ENCODE measurements around the gene LRRC74B.
"Not testable (repeated sequence)": the region's sequence is repeated elsewhere in the genome, so short reads cannot be mapped to it uniquely, and the experiment has no call there.

Gene LRRC74B

DNA sequence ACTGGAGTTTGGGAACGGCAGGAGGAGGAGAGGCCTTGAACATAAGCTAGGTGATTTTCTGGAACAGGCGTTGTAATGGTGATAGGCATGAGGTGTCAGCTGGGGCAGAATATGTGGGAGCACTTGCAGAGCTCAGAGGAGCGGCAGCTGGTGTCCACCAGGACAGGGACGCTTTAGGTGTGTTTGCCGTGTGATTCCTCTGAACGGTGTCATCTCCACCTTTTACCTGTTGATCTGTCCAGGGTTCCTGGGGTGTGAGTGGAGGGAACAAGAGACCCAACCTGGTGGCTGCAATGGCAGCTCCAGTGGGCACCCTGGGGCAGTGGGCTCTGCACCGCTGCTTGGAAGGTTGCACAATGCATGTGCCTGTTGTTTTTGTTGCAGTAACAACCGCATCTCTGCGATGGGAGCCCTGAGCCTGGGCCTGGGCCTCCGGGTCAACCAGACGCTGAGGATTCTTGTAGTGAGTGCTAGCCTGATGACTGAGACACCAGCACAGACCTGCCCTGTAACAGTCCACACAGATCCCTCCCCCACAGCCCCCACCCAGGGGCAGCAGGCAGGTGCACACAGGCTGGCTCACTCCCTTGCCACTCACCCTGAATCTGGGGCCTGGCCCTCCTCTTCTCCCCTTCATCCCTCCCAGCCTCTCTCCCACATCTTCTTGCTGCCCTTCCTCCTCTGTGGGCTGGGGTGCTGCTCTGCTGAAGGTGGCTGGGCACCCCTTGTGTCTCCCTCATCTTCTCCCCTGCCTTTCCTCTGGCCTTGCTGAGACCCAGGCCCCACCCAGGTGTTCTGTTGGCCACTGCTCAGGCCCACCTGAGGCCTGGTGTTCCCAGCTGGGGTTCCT, 9.2 kb downstream of the LRRC74B start:
- DNase-seq = no peak

DNA sequence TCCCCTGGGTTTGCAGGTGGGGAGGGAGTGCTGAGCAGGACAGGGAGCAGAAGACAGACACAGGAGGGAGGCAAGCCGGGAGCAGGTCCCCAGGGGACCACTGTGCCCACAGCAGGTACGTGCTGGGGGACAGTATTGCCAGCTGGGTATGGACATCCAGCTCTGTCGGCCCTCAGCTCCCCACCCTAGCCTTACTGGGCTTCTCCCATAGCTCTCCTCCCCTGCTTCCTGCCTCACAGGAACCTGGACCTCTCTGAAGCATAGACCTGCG, 9.8 kb downstream of the LRRC74B start:
- DNase-seq = no peak

DNA sequence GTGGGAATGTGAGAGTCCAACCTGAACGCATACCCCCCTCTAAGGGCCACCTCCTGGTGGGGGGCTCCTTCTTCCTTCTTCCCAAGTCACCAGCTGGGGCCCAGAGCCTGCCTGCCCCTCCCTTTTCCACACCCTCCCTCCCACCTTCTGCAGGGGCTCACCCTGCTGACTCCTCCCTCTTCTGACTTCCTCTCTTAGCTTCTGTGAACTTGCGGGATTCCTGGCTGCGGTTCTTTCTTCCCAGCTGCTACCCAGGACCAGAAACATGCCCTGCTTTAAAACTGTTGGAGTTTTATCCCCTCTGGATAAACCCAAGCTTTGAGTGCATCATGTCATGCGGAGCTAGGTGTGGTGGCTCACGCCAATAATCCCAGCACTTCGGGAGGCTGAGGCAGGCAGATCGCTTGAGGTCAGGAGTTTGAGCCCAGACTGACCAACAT, 10.2 kb downstream of the LRRC74B start:
- no peak for DNase-seq

DNA sequence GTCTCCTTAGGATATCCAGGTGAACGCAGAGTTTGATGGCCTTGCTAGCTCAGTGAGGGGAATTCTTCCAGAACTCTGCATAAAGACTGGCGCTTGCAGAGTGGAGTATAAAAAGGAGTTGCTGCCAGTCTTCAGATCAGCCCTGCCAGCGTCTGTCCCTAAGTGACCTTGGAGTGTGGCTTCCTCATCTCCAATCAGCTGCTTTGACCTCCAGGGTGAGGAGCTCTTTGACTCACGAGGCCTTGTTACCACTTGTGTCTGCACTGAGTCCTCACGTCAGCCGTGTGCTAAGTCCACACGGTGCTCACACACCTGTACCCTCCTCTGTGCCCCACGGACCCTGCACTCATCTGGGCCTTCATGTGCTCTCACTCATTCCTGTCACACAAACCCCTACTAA, 14.6 kb downstream of the LRRC74B start:
- not testable (repeated sequence) for DNase-seq

DNA sequence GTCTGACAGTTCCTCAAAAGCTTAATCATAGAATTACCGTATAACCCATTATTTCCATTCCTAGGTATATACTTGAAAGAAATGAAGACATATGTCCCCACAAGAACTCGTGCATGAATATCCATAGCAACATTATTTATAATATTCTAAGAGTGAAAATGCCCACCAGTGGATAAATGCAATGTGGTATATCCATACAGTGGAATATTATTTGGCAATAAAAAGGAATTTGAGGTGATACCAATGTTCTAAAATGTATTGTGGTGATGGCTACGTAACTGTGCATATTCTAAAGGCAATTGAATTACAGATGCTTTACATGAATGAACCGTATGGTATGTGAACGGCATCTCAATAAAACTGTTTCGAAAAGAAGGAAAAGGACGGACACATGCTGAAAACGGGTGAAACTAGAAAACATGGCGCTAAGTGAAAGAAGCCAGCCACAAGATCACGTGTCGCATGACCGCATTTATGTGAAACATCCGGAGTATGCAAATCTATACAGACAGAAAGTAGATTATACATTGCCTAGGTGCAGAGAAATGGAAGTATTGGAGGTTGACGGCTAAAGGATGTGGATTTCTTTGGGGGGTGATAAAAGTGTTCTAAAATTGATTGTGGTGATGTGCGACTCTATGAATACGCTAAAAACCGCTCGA, 16.0 kb downstream of the LRRC74B start:
- not testable (repeated sequence) for DNase-seq

DNA sequence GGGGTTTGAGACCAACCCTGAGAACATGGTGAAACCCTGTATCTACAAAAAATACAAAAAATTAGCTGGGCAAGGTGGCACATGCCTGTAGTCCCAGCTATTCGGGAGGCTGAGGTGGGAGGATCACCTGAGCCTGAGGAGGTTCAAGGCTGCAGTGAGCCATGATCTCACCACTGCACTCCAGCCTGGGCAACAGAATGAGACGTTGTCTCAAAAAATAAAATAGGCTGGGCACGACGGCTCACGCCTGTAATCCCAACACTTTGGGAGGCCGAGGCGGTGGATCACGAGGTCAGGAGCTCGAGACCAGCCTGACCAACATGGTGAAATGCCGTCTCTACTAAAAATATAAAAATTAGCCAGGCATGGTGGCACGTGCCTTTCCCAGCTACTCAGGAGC, 18.7 kb downstream of the LRRC74B start:
- not testable (repeated sequence) for DNase-seq

DNA sequence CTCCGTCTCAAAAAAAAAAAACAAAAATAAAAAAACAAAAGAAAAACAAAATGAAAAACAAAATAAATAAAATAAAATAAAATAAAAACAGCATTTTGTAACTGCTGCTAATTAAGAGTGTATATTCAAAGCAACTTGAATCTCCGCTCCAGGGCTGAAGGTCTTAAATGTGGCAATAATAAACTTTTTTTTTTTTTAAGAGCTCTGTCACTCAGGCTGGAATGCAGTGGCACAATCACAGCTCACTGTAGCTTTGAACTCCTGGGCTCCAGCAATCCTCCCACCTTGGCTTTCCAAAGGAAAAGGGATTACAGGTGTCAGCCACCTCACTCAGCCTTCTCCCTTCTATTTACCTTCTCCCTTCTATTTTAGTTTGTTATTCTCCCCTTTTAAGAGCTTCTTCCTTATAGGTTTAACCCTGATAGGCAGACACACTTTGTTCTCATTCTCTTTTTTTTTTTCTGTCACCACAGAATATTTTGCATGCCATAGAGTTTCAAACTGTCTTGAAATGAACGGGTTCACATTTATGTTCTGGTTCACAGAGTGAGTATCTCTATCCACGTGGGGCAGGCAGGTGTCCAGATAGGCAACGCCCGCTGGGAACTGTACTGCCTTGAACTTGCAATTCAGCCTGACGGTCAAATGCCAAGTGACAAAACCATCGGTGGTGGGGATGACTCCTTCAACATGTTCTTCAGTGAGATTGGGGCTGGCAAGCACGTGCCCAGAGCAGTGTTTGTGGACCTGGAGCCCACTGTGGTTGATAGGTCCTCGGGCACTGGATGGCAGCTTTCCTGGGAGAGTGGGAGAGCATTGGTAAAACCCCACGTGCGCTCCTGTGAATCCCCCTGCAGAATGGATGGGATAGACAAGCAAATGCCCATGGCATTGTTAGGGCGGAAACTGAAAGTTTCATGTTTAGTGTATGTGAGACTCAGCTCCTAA, 19.4 kb downstream of the LRRC74B start:
- no peak for DNase-seq

DNA sequence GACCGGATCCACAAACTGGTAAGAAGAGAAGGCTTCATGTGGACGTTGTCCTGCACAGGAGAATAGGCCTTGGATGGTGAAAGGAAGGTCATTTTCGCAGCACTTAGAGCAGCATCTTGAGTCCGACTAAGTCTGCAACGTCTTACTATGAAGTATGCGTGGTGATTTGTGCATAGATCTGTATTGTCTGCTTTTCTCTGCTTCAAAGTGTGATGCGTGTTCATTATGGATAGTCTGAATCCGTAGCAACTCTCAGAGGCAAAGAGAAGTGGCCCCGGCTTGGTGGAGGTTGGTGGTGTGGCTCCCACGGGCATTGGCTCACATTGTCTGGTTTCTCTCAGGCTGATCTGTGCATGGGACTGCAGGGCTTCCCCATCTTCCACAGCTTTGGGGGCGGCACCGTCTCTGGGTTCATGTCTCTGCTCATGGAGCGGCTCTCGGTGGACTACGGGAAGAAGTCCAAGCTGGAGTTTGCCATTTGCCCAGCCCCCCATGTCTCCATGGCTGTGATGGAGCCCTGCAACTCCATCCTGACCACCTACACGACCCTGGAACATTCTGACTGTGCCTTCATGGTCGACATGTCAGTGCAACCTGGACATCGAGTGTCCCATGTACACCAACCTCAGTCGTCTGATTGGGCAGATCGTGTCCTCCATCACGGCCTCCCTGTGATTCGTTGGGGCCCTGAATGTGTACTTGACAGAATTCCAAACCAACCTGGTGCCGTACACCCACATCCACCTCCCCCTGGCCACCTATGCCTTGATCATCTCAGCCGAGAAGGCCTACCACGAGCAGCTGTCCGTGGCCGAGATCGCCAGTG, 21.5 kb downstream of the LRRC74B start:
- DNase-seq = no peak

DNA sequence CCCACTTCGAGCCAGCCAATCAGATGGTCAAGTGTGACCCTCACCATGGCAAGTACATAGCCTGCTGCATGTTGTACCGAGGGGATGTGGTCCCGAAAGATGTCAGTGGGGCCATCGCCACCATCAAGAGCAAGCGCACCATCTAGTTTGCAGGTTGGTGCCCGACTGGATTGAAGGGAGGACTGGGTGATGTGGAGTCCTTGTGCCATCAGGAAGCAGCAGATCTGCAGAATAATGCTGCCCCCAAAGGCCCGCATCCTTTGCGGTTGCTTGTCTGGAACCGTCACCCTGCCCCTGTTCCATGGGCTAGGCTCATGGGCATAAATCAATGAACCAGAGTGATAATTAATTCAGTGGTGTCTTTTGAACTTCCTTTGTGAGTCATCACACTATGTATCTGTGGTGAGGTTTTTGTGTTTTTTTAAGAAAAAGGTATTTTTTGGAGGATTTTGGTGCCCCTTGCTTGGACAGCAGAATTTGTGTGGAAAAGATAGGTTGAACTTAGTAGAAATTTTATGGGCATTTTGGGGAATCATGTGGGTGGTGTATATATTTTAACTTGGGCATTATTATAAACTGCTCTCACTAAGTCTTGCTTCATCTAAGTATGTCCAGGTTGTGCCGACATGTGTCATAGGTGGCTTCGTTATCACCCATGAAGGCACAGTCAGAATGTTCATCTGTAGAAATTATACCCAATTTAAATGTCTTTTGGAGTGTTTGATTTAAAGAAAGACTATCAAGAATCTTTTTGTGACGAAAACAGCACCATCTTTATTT, 22.3 kb downstream of the LRRC74B start:
- no peak for DNase-seq

DNA sequence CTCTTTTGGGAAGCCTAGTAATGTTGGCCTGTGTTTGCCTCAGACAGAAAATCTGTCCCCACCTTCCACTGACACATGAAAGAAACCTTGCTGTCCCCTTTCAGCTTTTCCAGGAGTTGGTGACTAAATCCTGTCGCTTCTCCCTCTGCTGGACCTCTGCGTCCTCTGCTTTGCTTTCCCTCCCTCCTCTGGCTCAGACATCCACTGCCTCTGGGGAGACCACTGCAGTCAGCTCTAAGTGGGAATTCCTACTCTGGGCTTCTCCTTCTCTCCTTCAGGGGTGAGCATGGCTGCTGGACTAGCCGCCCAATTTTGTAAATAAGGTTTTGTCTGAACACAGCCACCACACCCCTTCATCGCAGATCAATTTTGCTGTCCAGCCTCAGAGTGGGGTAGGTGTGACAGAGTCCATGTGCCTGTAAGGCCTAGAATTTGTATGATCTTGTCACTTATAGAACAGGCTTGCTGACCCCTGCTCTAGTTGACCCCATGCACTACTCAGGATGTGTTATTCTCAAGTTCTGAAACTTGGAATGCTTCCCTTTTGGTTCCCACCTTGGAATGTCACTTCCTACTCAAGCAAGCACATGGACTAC, 23.0 kb downstream of the LRRC74B start:
- DNase-seq = no peak

DNA sequence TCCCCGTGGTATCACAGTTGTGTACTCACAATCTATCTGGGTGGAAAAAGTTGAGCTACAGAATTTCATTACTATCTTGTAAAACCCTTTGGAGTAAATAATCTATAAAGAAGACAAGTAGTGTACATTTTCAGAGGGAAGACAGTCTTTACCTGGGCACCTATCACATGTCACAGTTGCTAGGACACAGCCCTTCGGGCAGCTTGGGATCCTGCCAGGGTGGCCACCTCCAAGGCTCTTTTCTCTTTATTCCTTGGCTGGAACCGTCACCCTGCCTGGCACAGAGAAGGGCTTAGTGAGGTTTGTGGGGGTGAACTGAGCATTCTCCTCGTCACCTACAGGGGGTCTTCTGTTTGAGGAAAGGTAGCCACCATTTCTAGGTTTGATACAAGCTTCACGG, 23.6 kb downstream of the LRRC74B start:
- no peak for DNase-seq

DNA sequence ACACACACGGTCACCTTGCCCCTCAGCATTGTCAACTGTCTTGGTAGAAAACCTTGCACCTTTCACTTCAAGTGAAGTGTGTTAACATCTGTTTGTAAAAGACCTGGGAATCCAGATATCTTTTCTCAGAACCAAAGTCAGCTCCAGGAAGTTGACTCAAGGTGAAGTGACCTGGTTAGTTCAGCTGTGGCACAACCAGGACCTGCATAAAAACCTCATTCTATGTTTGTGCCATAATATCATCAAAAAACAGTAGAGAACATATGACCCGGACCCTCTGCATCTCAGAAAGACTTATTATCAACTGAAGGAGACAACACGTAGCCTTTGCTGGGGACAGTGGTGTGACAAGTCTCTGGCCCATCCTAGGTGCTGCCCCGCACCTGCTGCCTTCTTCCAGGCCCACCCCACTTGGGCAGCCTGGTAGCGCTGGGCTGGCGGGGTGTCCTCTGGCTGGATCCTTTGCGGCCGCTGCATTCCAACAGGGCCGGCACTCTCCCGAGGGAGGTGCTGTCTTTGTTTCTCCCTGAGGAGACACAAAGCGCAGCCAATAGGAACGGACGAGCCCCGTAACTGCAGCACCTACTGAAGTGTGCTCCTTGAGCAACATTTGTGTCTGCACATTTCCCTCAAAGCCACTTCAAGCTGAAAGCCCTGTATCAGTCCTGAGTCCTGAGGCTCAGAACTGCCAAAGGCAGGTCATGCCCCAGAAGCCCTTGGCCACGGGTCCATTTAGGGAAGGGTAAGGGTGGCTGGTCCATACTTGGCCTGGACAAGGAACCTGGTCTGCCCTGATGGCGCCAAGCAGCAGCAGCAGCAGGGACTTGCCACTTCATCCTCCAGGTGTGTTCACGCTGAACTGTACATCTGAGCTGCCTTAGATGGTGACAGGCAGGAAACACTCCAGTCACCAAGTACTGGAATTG, 25.2 kb downstream of the LRRC74B start:
- no peak for DNase-seq

DNA sequence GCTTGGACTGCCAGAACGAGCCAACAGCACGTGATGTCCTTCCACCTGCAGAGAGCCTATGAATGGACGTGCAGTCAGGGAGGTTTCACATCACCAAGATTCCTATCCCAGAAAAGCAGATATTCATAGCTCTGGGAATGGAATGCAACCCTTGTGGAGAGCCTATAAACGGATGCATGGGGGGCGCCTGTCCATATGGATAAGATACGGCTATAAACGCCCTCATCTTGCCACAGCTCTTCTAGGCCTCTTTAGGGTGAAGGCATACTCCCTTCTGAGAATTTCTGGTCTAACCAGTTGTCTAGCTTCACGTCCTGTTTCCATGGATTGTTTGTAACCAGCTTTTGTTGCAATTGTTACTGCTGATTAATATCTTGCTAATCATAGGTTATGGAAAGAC, 26.1 kb downstream of the LRRC74B start:
- not testable (repeated sequence) for DNase-seq

DNA sequence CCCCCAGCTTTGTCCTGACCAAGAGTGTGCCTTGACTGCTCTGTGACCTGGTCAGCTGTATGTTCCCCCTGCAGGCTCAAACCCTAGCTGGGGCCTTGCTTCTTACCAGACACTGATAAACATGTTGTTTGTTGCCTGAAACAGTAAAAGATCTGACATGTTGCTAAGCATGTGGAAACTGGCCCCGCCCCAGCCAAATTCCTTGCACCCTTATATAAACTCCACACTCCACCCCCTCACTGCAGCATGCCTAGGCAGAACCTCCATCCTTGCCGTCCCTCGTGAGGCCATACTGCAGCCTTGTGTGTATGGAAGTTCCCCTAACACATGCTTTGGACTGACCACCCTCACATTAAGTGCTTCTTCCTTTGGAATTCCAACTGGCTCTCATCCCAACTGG, 27.3 kb downstream of the LRRC74B start:
- no peak for DNase-seq

DNA sequence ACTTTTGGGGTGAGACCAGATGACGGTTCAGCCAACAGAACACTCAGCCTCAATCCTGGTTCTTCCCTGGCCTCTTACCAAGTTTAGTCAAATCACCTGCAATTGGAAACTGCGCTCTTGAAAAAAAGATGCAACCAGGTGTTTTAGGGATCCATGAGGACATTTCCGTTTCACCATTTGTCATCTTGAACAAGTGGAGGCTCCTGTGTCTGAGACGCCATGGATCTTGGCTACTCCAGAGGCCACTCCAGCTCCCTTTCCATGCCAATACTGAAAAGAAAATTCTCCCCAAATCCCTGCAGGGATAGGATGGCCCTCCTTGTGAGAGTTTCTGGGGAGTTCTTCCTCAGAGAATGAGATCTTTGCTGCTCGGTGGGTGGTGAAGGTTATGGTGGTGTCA, 27.7 kb downstream of the LRRC74B start:
- no peak for DNase-seq

DNA sequence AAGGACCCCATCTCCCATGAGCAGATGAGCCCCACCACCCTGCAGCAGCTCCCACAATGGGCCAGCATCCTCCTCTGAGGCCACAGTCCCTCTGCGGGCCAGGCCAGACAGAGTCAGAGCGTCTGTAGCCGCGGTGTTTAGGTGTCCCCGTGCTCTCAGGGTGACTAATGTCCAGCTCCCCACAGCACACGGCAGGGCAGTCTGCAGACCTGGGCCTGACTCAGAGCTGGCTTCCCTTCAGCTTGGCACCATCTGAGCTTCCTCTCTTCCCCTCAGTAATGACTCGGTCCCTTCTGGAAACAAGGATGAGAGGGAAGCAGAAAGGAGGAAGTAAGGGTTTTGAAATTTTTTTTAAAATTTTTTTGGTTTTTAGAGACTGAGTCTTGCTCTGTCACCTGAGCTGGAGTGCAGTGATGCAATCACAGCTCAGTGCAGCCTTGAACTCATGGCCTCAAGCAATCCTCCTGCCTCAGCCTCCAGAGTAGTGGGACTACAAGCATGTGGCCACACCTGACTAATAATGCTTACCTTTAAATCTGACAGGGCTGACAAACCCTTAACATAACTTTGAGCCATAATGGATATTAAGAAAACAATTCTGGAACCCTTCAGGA, 28.5 kb downstream of the LRRC74B start:
- DNase-seq = no peak

DNA sequence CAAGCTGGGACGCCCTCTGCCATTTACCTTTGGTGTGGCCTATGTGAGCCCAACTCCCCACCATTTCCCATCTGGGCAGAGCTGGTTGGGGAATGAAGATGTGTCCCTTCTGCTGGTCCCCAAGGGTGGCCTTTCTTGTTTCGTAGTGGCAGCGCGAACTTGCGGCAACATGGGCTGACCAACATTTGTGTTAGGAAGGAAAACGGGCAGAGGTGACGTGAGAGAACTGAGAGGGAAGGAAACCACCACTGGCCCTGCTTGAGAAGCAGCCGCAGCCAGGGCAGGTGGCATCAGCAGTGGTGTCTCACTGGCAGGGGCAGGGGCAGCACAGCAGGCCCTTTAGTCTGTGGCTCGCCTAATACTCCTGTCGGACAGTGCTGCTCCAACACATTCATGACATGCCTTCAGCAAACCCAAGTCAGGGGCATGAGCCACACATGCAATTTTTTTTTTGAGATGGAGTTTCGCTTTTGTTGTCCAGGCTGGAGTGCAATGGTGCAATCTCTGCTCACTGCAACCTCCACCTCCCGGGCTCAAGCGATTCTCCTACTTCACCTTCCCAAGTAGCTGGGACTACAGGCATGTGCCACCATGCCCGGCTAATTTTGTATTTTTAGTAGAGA, 29.9 kb downstream of the LRRC74B start:
- no peak for DNase-seq

DNA sequence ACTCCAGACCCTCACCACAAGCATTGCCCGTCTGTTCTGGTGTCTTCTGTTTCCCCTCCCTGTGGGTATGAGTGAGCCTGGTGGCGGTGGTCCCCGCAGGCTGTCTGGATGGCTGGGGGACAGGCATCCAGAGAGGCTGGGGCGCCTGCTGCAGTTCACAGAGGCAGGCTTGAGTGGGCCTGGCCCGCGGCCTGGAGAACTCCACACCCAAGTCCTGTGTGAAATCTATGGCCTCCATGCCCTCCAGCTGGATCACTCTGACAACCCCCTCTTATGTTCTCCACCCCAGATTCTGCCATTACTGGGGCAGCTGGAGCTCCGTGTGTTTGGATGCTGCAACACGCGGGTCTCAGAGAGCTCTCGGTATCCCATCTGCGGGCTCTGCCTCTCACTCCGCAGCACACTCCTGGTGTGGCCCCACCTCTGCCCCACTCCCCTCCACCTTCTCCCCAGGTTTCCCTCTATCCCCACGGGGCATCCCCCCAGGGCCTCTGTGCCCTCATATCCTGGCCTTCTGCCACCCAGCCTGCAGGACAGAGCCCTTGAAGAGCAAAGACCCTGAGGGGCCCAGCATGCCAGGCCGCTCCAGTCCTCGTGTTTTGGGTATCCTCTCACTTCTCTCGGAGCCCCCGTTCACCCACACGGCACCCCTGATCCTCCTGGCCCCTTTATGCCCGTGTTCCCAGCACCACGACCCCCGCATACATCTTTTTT, 31.3 kb downstream of the LRRC74B start:
- no peak for DNase-seq
